ENCODE measurements around the gene PDXK.

DNA sequence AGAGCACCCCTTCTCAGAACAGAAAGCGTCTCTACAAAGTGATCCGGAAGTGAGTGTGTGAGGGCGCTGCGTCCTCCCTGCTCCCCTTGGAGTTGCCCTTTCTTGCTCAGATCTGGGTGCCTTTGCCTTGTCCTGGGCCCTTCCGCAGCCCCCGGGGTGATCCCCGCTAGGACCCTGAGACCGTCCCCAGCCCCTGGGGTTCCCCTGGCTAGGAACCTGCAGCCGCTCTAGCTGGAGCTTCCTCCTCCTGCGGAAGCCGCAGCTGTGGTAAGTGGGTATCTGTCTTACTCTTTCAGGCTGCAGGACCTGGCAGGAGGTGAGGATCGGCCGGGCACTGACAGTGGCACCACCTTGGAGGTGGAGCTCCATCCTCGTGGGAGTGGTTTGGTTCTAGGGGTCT is 81.6 kb downstream of the PDXK start:
- TF ChIP-seq POLR2A (IDR thresholded peaks at IDR 0.05): no peak
- TF ChIP-seq, protein P1, sequence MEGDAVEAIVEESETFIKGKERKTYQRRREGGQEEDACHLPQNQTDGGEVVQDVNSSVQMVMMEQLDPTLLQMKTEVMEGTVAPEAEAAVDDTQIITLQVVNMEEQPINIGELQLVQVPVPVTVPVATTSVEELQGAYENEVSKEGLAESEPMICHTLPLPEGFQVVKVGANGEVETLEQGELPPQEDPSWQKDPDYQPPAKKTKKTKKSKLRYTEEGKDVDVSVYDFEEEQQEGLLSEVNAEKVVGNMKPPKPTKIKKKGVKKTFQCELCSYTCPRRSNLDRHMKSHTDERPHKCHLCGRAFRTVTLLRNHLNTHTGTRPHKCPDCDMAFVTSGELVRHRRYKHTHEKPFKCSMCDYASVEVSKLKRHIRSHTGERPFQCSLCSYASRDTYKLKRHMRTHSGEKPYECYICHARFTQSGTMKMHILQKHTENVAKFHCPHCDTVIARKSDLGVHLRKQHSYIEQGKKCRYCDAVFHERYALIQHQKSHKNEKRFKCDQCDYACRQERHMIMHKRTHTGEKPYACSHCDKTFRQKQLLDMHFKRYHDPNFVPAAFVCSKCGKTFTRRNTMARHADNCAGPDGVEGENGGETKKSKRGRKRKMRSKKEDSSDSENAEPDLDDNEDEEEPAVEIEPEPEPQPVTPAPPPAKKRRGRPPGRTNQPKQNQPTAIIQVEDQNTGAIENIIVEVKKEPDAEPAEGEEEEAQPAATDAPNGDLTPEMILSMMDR (IDR thresholded peaks at IDR 0.05): no peak
